Omental fat pad (tissue), 4 donors: Measurements from ENCODE around the gene HRK. TPM values are rescaled to one million over a fixed set of nuclear protein-coding genes. Genes with fewer than 3 reads are reported as not detected.

ENCODE experiments used
- ATAC-seq: fragments of 150-250 bp; one replicate; pipeline ENCODE4 v1.9.1; 2016; ENCODE audit warnings: mild to moderate bottlenecking, moderate library complexity; ENCODE audit not compliant: low FRiP score
- DNase-seq: peaks from one replicate; pipeline ENCODE4 v3.0.0-alpha.2; 2019; ENCODE audit warnings: low spot score
- total RNA-seq, 4 donors: library from RNA; depleted of rRNA; stranded (reverse); fragments of >200 nt; gene quantifications; one replicate each; pipeline ENCODE4 v1.1.0, GENCODE V29; 2016
- TF ChIP-seq, protein P1 (sequence below), 3 donors: fragments of 450-650 bp; IDR thresholded peaks; one replicate each; pipeline ENCODE4 v1.5.1; 2016 to 2017; ENCODE audit warnings: antibody characterized with exemption in 3 of 3, mild to moderate bottlenecking in 3 of 3, moderate library complexity in 2 of 3

HRK gene
- total RNA-seq, 4 donors from 2014 or later = 0.06 TPM; not detected in 3

DNA sequence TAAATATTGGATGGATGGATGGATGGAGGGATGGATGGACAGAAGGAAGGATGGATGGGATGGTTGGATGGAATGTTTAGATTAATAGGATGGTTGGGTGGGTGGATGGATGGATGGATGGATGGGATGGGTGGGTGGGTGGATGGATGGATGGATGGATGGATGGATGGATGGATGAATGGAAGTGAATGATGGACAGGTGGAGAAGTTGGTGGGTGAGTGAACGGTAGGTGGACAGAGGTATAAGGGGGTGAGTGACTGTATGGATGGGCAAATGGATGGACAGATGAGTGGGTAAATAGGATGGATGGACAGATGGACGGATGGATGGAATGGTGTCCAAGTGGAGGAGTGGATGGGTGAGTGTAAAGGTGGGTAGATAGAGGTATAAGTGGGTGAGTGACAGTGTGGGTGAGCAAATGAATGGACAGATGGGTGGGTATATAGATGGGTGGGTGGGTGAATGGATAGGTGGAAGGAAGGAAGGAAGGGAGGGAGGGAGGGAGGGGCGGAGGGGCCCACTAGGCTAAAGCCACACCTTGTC, 41.9 kb downstream of the HRK start:
- ATAC-seq (no peak), DNase-seq (no peak)
- TF ChIP-seq, protein P1, sequence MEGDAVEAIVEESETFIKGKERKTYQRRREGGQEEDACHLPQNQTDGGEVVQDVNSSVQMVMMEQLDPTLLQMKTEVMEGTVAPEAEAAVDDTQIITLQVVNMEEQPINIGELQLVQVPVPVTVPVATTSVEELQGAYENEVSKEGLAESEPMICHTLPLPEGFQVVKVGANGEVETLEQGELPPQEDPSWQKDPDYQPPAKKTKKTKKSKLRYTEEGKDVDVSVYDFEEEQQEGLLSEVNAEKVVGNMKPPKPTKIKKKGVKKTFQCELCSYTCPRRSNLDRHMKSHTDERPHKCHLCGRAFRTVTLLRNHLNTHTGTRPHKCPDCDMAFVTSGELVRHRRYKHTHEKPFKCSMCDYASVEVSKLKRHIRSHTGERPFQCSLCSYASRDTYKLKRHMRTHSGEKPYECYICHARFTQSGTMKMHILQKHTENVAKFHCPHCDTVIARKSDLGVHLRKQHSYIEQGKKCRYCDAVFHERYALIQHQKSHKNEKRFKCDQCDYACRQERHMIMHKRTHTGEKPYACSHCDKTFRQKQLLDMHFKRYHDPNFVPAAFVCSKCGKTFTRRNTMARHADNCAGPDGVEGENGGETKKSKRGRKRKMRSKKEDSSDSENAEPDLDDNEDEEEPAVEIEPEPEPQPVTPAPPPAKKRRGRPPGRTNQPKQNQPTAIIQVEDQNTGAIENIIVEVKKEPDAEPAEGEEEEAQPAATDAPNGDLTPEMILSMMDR (IDR thresholded peaks at IDR 0.05) = no peak

DNA sequence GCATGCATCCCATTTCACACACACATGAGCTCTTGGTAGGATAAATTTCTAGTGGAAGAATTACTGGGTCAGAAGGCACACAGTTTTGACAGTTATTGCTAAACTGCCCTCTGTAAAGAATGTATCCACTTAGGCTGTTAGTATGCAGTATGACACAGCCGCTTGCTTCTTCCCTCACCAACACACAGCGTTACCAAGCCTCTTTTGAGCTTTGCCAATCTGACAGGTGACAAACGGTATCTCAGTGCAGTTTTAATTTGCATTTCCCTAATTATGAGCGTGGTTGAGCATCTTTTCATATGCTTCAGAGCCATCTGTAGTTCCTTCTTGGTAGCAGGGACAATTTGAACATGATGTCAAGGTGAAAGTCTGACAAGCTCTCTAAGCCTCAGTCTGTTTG, 42.9 kb downstream of the HRK start:
- DNase-seq = no peak
- ATAC-seq = no peak
- TF ChIP-seq, protein P1 (IDR thresholded peaks at IDR 0.05) = no peak

DNA sequence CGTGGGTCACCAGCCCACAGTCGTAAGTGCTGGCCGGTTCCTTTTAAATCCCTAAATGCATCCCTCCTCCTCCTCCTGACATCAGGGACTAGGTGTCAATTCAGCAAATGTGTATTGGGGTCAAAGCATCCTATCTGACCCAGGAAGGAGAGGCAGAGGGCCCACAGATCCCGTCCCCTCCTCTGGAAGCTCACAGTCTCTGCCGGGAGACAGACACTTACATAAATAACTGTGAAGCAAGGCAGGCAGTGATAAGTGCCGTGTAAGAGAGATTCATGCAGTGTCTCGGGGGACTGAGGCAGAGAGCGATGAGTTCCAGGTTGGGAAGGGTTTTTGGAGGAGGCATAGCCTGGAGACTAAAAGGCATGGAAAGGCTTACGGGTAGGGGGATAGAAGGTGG, 44.1 kb downstream of the HRK start:
- TF ChIP-seq, protein P1 (IDR thresholded peaks at IDR 0.05) = no peak
- DNase-seq = no peak
- ATAC-seq = no peak

DNA sequence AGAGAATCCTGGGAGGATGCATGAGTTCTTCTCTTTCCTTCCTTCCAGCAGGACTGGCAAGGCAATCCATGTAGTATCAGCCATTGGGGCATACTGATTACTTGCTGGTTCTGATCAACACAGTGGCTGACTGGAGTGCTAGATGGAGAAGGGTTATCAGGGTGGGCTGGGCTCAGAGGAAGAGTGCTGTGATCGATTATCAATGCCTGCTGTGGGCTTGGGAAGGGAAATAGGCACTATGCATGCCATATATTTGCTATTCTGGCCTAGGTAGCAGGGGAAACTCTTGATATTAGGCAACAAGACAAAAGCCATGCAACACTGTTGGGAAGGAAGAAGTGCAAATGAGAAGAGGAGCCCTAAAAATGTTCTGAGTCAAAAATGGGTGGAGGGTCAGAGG, 45.8 kb downstream of the HRK start:
- TF ChIP-seq, protein P1 (IDR thresholded peaks at IDR 0.05) = no peak
- no peak for DNase-seq
- no peak for ATAC-seq

DNA sequence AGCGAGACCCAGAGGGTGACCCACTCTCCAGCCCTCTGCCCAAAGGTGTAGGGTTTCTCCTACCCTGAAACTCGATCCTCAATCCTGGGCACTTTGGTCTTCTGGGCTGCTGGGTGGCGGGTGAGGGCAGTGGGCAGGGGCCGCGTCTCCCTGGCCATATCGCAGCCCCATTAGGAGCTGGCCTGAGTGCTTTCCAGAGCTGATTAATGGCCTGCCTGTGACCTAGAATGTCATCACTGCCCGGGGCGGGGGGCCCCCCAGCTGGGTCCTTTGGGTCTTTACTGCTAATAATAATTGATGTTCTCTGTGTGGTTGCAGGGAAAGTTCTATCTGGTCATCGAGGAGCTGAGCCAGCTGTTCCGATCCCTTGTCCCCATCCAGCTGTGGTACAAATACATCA, 47.8 kb downstream of the HRK start:
- ATAC-seq = no peak
- TF ChIP-seq, protein P1 (IDR thresholded peaks at IDR 0.05) = no peak
- DNase-seq = no peak

DNA sequence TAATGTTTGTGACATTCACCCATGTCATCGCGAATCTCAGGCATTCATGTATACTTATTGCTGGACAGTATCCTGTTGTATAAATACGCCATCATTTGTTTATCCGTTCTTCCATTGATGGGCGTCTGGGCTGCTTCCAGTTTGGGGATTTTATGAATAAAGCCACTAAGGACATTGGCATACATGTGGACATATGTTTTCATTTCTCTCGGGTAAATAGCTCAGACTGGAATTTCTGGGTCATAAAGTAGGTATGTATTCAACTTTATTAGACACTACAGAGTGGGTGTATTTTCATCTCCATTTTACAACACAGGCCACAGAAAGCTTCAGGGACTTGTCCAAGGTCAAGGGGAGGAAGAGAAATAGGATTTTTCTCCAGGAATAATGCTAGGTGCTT, 48.9 kb downstream of the HRK start:
- ATAC-seq (no peak), DNase-seq (no peak)
- TF ChIP-seq, protein P1 (IDR thresholded peaks at IDR 0.05) = no peak

DNA sequence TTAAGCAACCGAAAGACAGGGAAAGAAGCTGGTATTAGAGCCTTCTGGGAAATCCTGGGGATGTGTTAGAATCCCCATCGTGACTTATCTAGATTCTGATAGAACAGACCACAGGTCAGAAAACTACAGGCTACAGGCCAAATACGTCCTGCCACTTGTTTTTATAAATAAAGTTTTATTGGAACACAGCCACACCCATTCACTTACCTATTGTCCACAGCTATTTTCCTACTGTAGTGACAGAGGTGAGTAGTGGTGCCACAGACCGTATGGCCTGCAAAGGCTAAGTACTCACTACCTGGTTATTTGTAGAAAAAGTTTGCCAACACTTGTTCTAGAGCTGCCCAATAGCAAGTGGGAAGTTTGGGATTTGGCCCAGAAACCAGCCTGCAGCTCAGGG, 53.8 kb downstream of the HRK start:
- TF ChIP-seq, protein P1 (IDR thresholded peaks at IDR 0.05) = no peak
- DNase-seq = no peak
- ATAC-seq = no peak
